RWPE2 (cell line): ENCODE measurements around the gene CACNG4.

Experiments
- ATAC-seq: fragments of 200-7000 bp; cut with Tn5 transposase; 3 replicates; pipeline ENCODE4 v1.9.1; 2021; ENCODE audit warnings: low read depth
- DNase-seq: peaks from one replicate; pipeline ENCODE4 v3.0.0-alpha.2; 2020; ENCODE audit warnings: low spot score
- H3K27ac ChIP-seq: fragments of 450-650 bp; 2 replicates; pipeline ENCODE4 v1.5.1; 2017; ENCODE audit warnings: mild to moderate bottlenecking; ENCODE audit not compliant: poor library complexity, severe bottlenecking
- H3K27me3 ChIP-seq: fragments of 250-450 bp; sonication (Bioruptor Pico); 2 replicates; pipeline ENCODE4 v1.5.1; 2021; ENCODE audit warnings: mild to moderate bottlenecking, moderate library complexity; ENCODE audit not compliant: insufficient read depth, poor library complexity, severe bottlenecking
- H3K36me3 ChIP-seq: fragments of 250-450 bp; sonication (Bioruptor Pico); 2 replicates; pipeline ENCODE4 v1.5.1; 2020; ENCODE audit warnings: low read depth, mild to moderate bottlenecking, moderate library complexity
- H3K4me1 ChIP-seq: fragments of 250-450 bp; sonication (Bioruptor Pico); 2 replicates; pipeline ENCODE4 v1.5.1; 2021; ENCODE audit warnings: mild to moderate bottlenecking, moderate library complexity; ENCODE audit not compliant: insufficient read depth, poor library complexity, severe bottlenecking
- H3K4me3 ChIP-seq: fragments of 250-450 bp; sonication (Bioruptor Pico); 2 replicates; pipeline ENCODE4 v1.5.1; 2021; ENCODE audit warnings: mild to moderate bottlenecking, moderate library complexity; ENCODE audit not compliant: severe bottlenecking
- H3K9me3 ChIP-seq: fragments of 250-450 bp; sonication (Bioruptor Pico); 2 replicates; pipeline ENCODE4 v1.5.1; 2021; ENCODE audit warnings: mild to moderate bottlenecking, moderate library complexity; ENCODE audit not compliant: severe bottlenecking
- CTCF ChIP-seq: fragments of 450-650 bp; IDR thresholded peaks from one replicate; pipeline ENCODE4 v1.5.1; 2017; ENCODE audit warnings: mild to moderate bottlenecking, moderate library complexity; ENCODE audit not compliant: poor library complexity, severe bottlenecking

Gene CACNG4

GRCh38 chr17:66988069-66988798 is 23.7 kb downstream of the CACNG4 start:
- no peak for TF ChIP-seq CTCF
- DNase-seq = no peak
- H3K27me3 ChIP-seq = no peaks in the 10 kb centered on the region

GRCh38 chr17:66989076-66989475 is 24.6 kb downstream of the CACNG4 start:
- DNase-seq = no peak
- Histone ChIP-seq H3K9me3 (no peaks in the 10 kb centered on the region), H3K4me3 (no peak overlapping the region), H3K27me3 (no peaks in the 10 kb centered on the region), H3K27ac (no peak overlapping the region), H3K36me3 (no peaks in the 10 kb centered on the region), H3K4me1 (no peaks in the 10 kb centered on the region)
- TF ChIP-seq CTCF = no peak
- no peak for ATAC-seq

More at GRCh38 chr17:66988069-66988798, 23.7 kb downstream of the CACNG4 start:
- Histone ChIP-seq H3K27ac (no peak overlapping the region), H3K36me3 (no peaks in the 10 kb centered on the region), H3K9me3 (no peaks in the 10 kb centered on the region), H3K4me1 (no peaks in the 10 kb centered on the region), H3K4me3 (no peak overlapping the region)
- ATAC-seq = no peak

GRCh38 chr17:66989579-66989978 is 25.1 kb downstream of the CACNG4 start:
- H3K36me3 ChIP-seq = no peaks in the 10 kb centered on the region
- no peaks in the 10 kb centered on the region for H3K27me3 ChIP-seq
- no peak overlapping the region for H3K4me3 ChIP-seq
- no peak for TF ChIP-seq CTCF
- DNase-seq (no peak), ATAC-seq (no peak)
- H3K4me1 ChIP-seq = no peaks in the 10 kb centered on the region
- H3K9me3 ChIP-seq = no peaks in the 10 kb centered on the region
- no peak overlapping the region for H3K27ac ChIP-seq

- no peak overlapping the region for H3K4me3 ChIP-seq
- no peaks in the 10 kb centered on the region for H3K4me1 ChIP-seq
- H3K9me3 ChIP-seq = no peaks in the 10 kb centered on the region
- no peaks in the 10 kb centered on the region for H3K36me3 ChIP-seq
- H3K27ac ChIP-seq = no peak overlapping the region
- DNase-seq (no peak), ATAC-seq (no peak)
- no peak for TF ChIP-seq CTCF
- no peaks in the 10 kb centered on the region for H3K27me3 ChIP-seq
These were observed 25.5 kb downstream of the CACNG4 start for GRCh38 chr17:66990047-66990446.

- Histone ChIP-seq H3K27ac (no peak overlapping the region), H3K9me3 (no peaks in the 10 kb centered on the region), H3K4me3 (no peak overlapping the region), H3K27me3 (no peaks in the 10 kb centered on the region), H3K4me1 (no peaks in the 10 kb centered on the region), H3K36me3 (no peaks in the 10 kb centered on the region)
- no peak for ATAC-seq
- no peak for DNase-seq
- no peak for TF ChIP-seq CTCF
These were observed 28.5 kb downstream of the CACNG4 start for GRCh38 chr17:66992911-66993442.
